GM21737 (cell line): Measurements from ENCODE around the gene PRSS35.
"Not testable (repeated sequence)": the region's sequence is repeated elsewhere in the genome, so short reads cannot be mapped to it uniquely, and the experiment has no call there.

Experiments
- ATAC-seq: cut with Tn5 transposase; IDR thresholded peaks from one replicate; pipeline ENCODE4 v1.9.1; 2021; ENCODE audit warnings: mild to moderate bottlenecking, moderate library complexity; ENCODE audit not compliant: unreplicated experiment

Gene PRSS35

GRCh38 chr6:83511901-83512681 is at the start of gene PRSS35:
PRSS35 (plus strand) TSS chr6:83512534; CDS start chr6:83523442, 10,908 bp downstream.
- ATAC-seq: no peak

GRCh38 chr6:83463886-83464285 is 48.4 kb upstream of the PRSS35 start:
- ATAC-seq: no peak

- ATAC-seq: no peak
Measured at GRCh38 chr6:83464381-83465140, 47.8 kb upstream of the PRSS35 start.

- ATAC-seq: no peak
Measured at GRCh38 chr6:83466328-83466727, 46.0 kb upstream of the PRSS35 start.

GRCh38 chr6:83467620-83468036 is 44.7 kb upstream of the PRSS35 start:
- no peak for ATAC-seq

- ATAC-seq: no peak
Measured at GRCh38 chr6:83470001-83470400, 42.3 kb upstream of the PRSS35 start.

GRCh38 chr6:83470587-83470986 is 41.7 kb upstream of the PRSS35 start:
- ATAC-seq: no peak

- no peak for ATAC-seq
Measured at GRCh38 chr6:83472767-83473166, 39.6 kb upstream of the PRSS35 start.

- ATAC-seq: no peak
Measured at GRCh38 chr6:83474309-83474708, 38.0 kb upstream of the PRSS35 start.

- ATAC-seq: no peak
Measured at GRCh38 chr6:83476971-83477370, 35.4 kb upstream of the PRSS35 start.

- ATAC-seq: no peak
Measured at GRCh38 chr6:83479389-83479788, 32.9 kb upstream of the PRSS35 start.

- ATAC-seq: no peak
Measured at GRCh38 chr6:83480470-83480869, 31.9 kb upstream of the PRSS35 start.

GRCh38 chr6:83481938-83482337 is 30.4 kb upstream of the PRSS35 start:
- ATAC-seq: not testable (repeated sequence)

GRCh38 chr6:83488448-83488847 is 23.9 kb upstream of the PRSS35 start:
- no peak for ATAC-seq

GRCh38 chr6:83488861-83489260 is 23.5 kb upstream of the PRSS35 start:
- no peak for ATAC-seq

- no peak for ATAC-seq
Measured at GRCh38 chr6:83490217-83490807, 22.0 kb upstream of the PRSS35 start.

GRCh38 chr6:83505356-83505755 is 7.0 kb upstream of the PRSS35 start:
- no peak for ATAC-seq

- no peak for ATAC-seq
Measured at GRCh38 chr6:83509441-83509840, 2.9 kb upstream of the PRSS35 start.

- no peak for ATAC-seq
Measured at GRCh38 chr6:83510791-83511190, 1.5 kb upstream of the PRSS35 start.

- ATAC-seq: no peak
Measured at GRCh38 chr6:83511266-83511665, 1.1 kb upstream of the PRSS35 start.

- ATAC-seq: no peak
Measured at GRCh38 chr6:83514466-83514865, 2.1 kb downstream of the PRSS35 start.
